A549 (cell line): ENCODE data around the gene UBIAD1. TPM values are rescaled to one million over a fixed set of nuclear protein-coding genes. Genes with fewer than 3 reads are reported as not detected.

Experiments used
- ATAC-seq, 2 experiments: fragments of 200-7000 bp in 1 of 2; fragments of >200 bp in 1 of 2; cut with Nextera tagmentation in 1 of 2; cut with Tn5 transposase in 1 of 2; 3 replicates each; pipeline versions ENCODE4 v1.8.0 to v1.9.1; 2018 to 2020; ENCODE audit warnings: mild to moderate bottlenecking in 1 of 2, moderate library complexity in 1 of 2
- CTCF ChIA-PET: fragments of 300-600 bp; sonication (Branson Sonifier 250); formaldehyde crosslinking; extraction: SDS; loops from one replicate; lab custom pipeline; 2021; ENCODE audit warnings: antibody characterized with exemption, inconsistent platforms; lab: Yijun Ruan, JAX
- POLR2A ChIA-PET: fragments of 350-600 bp; formaldehyde crosslinking; extraction: SDS; loops from one replicate; lab custom pipeline; 2021; ENCODE audit warnings: antibody characterized with exemption, inconsistent platforms; lab: Yijun Ruan, JAX
- DNase-seq, 2 experiments: peaks; one replicate each; pipeline versions ENCODE4 v3.0.0 to v3.0.0-alpha.2; 2011 to 2016; ENCODE audit warnings: low read depth in 1 of 2, low spot score in 1 of 2
- FAIRE-seq: peaks from 2 replicates; lab custom pipeline; 2011; peaks lifted over from hg19 to GRCh38; lab: Jason Lieb, UNC
- H3K27ac ChIP-seq, 2 experiments: fragments of >200 bp; sonication (Bioruptor Twin); formaldehyde crosslinking; 3 replicates each; pipeline ENCODE4 v1.5.1; 2016 to 2017
- H3K4me1 ChIP-seq: fragments of >200 bp; sonication (Bioruptor Twin); formaldehyde crosslinking; 3 replicates; pipeline ENCODE4 v1.6.1; 2016
- H3K4me2 ChIP-seq: fragments of >200 bp; sonication (Bioruptor Twin); formaldehyde crosslinking; 3 replicates; pipeline ENCODE4 v1.6.1; 2016
- H3K4me3 ChIP-seq: fragments of >200 bp; sonication (Bioruptor Twin); formaldehyde crosslinking; 3 replicates; pipeline ENCODE4 v1.5.1; 2016
- H3K9me3 ChIP-seq: fragments of >200 bp; sonication (Bioruptor Twin); formaldehyde crosslinking; 3 replicates; pipeline ENCODE4 v1.6.1; 2016
- BHLHE40 ChIP-seq: IDR thresholded peaks from 2 replicates; pipeline ENCODE4 v1.6.1; 2012; ENCODE audit warnings: low read depth, low read length, inconsistent platforms
- CBX2 ChIP-seq: fragments of 200-600 bp; sonication (generic); IDR thresholded peaks from 2 replicates; pipeline ENCODE4 v1.6.1; 2016; ENCODE audit warnings: low read depth, mild to moderate bottlenecking, borderline replicate concordance
- CBX8 ChIP-seq: fragments of 200-600 bp; sonication (generic); IDR thresholded peaks from 2 replicates; pipeline ENCODE4 v1.6.1; 2016
- CHD2 ChIP-seq: fragments of 150-350 bp; IDR thresholded peaks from 2 replicates; pipeline ENCODE4 v1.6.1; 2014; ENCODE audit warnings: low read length; ENCODE audit not compliant: partially characterized antibody
- EHF ChIP-seq: fragments of 250-450 bp; sonication (Bioruptor Pico); IDR thresholded peaks from 2 replicates; pipeline ENCODE4 v1.5.0; 2020; ENCODE audit warnings: mild to moderate bottlenecking
- EP300 ChIP-seq, 2 experiments: fragments of >200 bp; sonication (Bioruptor Twin); formaldehyde crosslinking; IDR thresholded peaks; 2 replicates in 1 of 2; 3 replicates in 1 of 2; pipeline ENCODE4 v1.6.1; 2016 to 2017
- ESRRA ChIP-seq: fragments of 150-350 bp; IDR thresholded peaks from 2 replicates; pipeline ENCODE4 v1.6.1; 2014; ENCODE audit warnings: mild to moderate bottlenecking, low read length, borderline replicate concordance
- FOSL2 ChIP-seq, 2 experiments: fragments of 450-650 bp in 1 of 2; fragments of >200 bp in 1 of 2; sonication (Bioruptor Twin) in 1 of 2; formaldehyde crosslinking; IDR thresholded peaks; 2 replicates each; pipeline versions ENCODE4 v1.5.0 to v1.6.1; 2016 to 2020; ENCODE audit warnings: mild to moderate bottlenecking in 1 of 2, moderate library complexity in 1 of 2
- FOXS1 ChIP-seq: fragments of 250-450 bp; sonication (Bioruptor Pico); IDR thresholded peaks from 2 replicates; pipeline ENCODE4 v1.5.0; 2020; ENCODE audit warnings: mild to moderate bottlenecking, moderate library complexity
- HEYL ChIP-seq: fragments of 250-450 bp; sonication (Bioruptor Pico); IDR thresholded peaks from 2 replicates; pipeline ENCODE4 v1.8.0; 2021; ENCODE audit warnings: mild to moderate bottlenecking, moderate library complexity
- HOXB13 ChIP-seq: fragments of 250-450 bp; sonication (Bioruptor Pico); IDR thresholded peaks from 2 replicates; pipeline ENCODE4 v1.5.0; 2020; ENCODE audit warnings: low read depth, mild to moderate bottlenecking, moderate library complexity
- MAZ ChIP-seq: fragments of 150-350 bp; IDR thresholded peaks from 2 replicates; pipeline ENCODE4 v1.6.1; 2014; ENCODE audit warnings: antibody characterized with exemption, low read depth, low read length, borderline replicate concordance
- NFE2L2 ChIP-seq: fragments of 150-350 bp; conservative IDR thresholded peaks from 2 replicates; pipeline ENCODE4 v1.6.1; 2014; ENCODE audit warnings: low read length
- NR3C1 ChIP-seq: fragments of >200 bp; sonication (Bioruptor Twin); formaldehyde crosslinking; IDR thresholded peaks from 3 replicates; pipeline ENCODE4 v1.6.1; 2017
- POLR2A ChIP-seq: IDR thresholded peaks from 2 replicates; pipeline ENCODE4 v1.6.1; 2012; ENCODE audit warnings: mild to moderate bottlenecking, low read length
- RAD21 ChIP-seq, 2 experiments: fragments of >200 bp in 1 of 2; sonication (Bioruptor Twin) in 1 of 2; formaldehyde crosslinking in 1 of 2; IDR thresholded peaks in 1 of 2; conservative IDR thresholded peaks in 1 of 2; 2 replicates in 1 of 2; 3 replicates in 1 of 2; pipeline ENCODE4 v1.6.1; 2012 to 2018; ENCODE audit warnings: inconsistent platforms in 1 of 2
- RNF2 ChIP-seq: fragments of 200-600 bp; sonication (generic); IDR thresholded peaks from 2 replicates; pipeline ENCODE4 v1.6.1; 2016; ENCODE audit warnings: low read depth, mild to moderate bottlenecking, antibody characterized with exemption, moderate library complexity, borderline replicate concordance
- SREBF2 ChIP-seq: fragments of 450-650 bp; IDR thresholded peaks from 2 replicates; pipeline ENCODE4 v1.6.1; 2014; ENCODE audit warnings: mild to moderate bottlenecking, moderate library complexity
- TP53 ChIP-seq: fragments of 250-450 bp; sonication (Bioruptor Pico); IDR thresholded peaks from 2 replicates; pipeline ENCODE4 v1.5.0; 2021; ENCODE audit warnings: mild to moderate bottlenecking, moderate library complexity
- WGBS: methylation state at CpG from one replicate; pipeline ENCODE4 v1.1.6; 2017; ENCODE audit errors: missing lambda C conversion rate; 5-methylcytosine and 5-hydroxymethylcytosine counted together
- polyA plus RNA-seq, 4 experiments: library from polyadenylated mRNA; depleted of rRNA in 3 of 4; stranded (reverse); fragments of >200 nt; fragmentation: RNase III in 1 of 4; extraction: RNeasy Plus Mini Kit Qiagen cat#74134 plus additional on column Dnase treatment in 1 of 4; gene quantifications; 2 replicates in 3 of 4; 3 replicates in 1 of 4; pipeline ENCODE4 v1.2.3, GENCODE V29; 2011 to 2017
- TF ChIP-seq, protein P1 (sequence below): fragments of 250-450 bp; sonication (Bioruptor Pico); IDR thresholded peaks from 2 replicates; pipeline ENCODE4 v1.5.0; 2020; ENCODE audit warnings: low read depth, mild to moderate bottlenecking, moderate library complexity
- TF ChIP-seq, protein P2 (sequence below): fragments of 200-600 bp; sonication (generic); IDR thresholded peaks from 2 replicates; pipeline ENCODE4 v1.6.1; 2016; ENCODE audit warnings: antibody characterized with exemption, mild to moderate bottlenecking, moderate library complexity
- TF ChIP-seq, protein P3 (sequence below): fragments of >200 bp; sonication (Bioruptor Twin); formaldehyde crosslinking; IDR thresholded peaks from 3 replicates; pipeline ENCODE4 v1.6.1; 2016
- TF ChIP-seq, protein P4 (sequence below): IDR thresholded peaks from 2 replicates; pipeline ENCODE4 v1.6.1; 2012
- TF ChIP-seq, protein P5 (sequence below): fragments of >200 bp; sonication (Bioruptor Twin); formaldehyde crosslinking; IDR thresholded peaks from 3 replicates; pipeline ENCODE4 v1.5.1; 2016

Gene UBIAD1
- polyA plus RNA-seq, 2 of the 4 experiments (the other 2 are of a cell fraction) = 9.9 to 14.9 TPM

DNA sequence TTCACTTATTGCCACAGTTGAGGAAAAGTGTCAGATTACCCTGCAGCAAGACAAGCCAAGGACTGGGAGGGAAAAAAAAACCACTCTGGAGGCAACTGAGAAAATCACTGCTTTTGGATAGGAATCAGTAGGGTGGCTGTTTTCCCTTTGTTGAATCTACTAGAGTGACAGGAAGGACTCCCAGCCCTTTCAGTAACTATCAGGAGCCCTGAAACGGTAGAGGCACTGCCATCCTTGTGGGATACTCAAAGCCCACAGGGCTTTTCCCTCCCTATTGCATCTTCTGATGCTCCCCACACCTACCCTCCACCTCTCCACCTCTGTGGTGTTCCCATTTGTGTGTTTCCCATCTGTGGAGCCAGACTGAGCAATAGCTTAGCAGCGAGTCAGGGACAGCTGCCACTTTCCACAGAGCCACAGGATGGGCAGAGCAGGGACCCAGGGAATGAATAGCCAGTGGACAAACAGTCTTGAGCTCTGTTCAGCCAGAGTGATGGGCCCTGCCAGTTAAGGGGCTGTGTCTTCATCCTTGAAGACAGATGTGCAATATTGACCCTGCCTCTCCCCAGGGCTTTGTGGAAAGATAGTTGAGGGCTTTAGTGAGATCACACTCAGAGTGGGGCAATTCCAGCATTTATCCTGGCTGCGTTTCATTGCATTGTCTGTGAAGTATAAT is 13.9 kb downstream of the UBIAD1 start (continued):
- TF ChIP-seq, protein P1, sequence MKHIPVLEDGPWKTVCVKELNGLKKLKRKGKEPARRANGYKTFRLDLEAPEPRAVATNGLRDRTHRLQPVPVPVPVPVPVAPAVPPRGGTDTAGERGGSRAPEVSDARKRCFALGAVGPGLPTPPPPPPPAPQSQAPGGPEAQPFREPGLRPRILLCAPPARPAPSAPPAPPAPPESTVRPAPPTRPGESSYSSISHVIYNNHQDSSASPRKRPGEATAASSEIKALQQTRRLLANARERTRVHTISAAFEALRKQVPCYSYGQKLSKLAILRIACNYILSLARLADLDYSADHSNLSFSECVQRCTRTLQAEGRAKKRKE = no peak
- no peak for TF ChIP-seq NFE2L2
- no peak for TF ChIP-seq TP53
- TF ChIP-seq, protein P2, sequence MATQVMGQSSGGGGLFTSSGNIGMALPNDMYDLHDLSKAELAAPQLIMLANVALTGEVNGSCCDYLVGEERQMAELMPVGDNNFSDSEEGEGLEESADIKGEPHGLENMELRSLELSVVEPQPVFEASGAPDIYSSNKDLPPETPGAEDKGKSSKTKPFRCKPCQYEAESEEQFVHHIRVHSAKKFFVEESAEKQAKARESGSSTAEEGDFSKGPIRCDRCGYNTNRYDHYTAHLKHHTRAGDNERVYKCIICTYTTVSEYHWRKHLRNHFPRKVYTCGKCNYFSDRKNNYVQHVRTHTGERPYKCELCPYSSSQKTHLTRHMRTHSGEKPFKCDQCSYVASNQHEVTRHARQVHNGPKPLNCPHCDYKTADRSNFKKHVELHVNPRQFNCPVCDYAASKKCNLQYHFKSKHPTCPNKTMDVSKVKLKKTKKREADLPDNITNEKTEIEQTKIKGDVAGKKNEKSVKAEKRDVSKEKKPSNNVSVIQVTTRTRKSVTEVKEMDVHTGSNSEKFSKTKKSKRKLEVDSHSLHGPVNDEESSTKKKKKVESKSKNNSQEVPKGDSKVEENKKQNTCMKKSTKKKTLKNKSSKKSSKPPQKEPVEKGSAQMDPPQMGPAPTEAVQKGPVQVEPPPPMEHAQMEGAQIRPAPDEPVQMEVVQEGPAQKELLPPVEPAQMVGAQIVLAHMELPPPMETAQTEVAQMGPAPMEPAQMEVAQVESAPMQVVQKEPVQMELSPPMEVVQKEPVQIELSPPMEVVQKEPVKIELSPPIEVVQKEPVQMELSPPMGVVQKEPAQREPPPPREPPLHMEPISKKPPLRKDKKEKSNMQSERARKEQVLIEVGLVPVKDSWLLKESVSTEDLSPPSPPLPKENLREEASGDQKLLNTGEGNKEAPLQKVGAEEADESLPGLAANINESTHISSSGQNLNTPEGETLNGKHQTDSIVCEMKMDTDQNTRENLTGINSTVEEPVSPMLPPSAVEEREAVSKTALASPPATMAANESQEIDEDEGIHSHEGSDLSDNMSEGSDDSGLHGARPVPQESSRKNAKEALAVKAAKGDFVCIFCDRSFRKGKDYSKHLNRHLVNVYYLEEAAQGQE = no peak
- TF ChIP-seq, protein P3, sequence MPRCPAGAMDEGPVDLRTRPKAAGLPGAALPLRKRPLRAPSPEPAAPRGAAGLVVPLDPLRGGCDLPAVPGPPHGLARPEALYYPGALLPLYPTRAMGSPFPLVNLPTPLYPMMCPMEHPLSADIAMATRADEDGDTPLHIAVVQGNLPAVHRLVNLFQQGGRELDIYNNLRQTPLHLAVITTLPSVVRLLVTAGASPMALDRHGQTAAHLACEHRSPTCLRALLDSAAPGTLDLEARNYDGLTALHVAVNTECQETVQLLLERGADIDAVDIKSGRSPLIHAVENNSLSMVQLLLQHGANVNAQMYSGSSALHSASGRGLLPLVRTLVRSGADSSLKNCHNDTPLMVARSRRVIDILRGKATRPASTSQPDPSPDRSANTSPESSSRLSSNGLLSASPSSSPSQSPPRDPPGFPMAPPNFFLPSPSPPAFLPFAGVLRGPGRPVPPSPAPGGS = no peak
- no peak for TF ChIP-seq HOXB13 (CRISPR knock-in tag)
- TF ChIP-seq NR3C1 = no peak
- no peak for TF ChIP-seq CBX8

DNA sequence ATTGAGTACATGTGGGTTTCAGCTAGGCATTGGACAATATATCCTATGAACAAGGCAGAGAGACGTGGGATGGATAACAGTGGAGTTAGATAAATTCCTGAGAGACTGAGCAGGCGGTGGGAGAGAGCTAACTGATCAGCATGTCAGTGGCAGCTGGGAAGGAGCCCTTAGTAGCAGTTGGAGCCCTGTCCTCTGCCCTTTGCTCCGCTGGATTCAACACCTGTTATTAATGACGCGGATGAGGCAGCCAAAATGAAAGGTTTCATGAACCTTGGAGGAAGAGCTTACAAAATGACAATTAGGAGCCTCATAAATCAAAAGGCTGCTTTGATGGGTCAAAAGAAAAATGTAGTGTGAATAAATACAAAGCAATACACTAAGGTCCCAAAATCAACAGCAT is 16.1 kb downstream of the UBIAD1 start:
- POLR2A ChIA-PET = no interaction called here
- CTCF ChIA-PET = interaction anchor here (1.0 to 1.1 kb wide), 2 partner anchors 252 to 357 kb away, joined by 3 read pairs; no protein-coding TSS in a partner anchor

DNA sequence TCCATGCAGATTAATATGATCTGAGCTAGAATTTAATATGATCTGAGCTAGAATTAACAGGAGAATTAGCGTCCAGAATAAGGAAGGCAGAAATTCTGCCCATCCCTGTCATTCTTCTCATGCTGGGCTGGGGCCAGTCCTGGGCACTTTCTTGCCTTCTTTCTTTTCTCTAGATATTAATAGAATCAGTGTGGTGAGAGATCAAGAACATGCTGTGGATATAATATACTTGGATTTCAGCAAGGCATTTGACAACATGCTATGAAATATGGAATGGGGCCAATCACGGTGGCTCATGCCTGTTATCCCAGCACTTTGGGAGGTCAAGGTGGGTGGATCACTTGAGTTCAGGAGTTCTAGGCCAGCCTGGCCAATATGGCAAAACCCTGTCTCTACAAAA is 18.1 kb downstream of the UBIAD1 start:
- DNase-seq = no peak
- H3K4me2 ChIP-seq = no peak overlapping the region
- ChIA-PET POLR2A (no interaction called here), CTCF (interaction anchor here (0.9 to 1.4 kb wide), 4 partner anchors 351 to 358 kb away, joined by 3 to 4 read pairs (median 4); no protein-coding TSS in a partner anchor)
- H3K27ac ChIP-seq = no peak overlapping the region
- H3K9me3 ChIP-seq = no peaks in the 10 kb centered on the region
- no peaks in the 10 kb centered on the region for H3K4me1 ChIP-seq
- no peak for ATAC-seq
- H3K4me3 ChIP-seq = no peak overlapping the region
- WGBS = 94% methylated on average over 2 of the region's 2 CpGs
- FAIRE-seq = no peak
- TF ChIP-seq RNF2 (no peak), EHF (CRISPR knock-in tag) (no peak), FOSL2 (IDR thresholded peaks at IDR 0.05) (no peak), FOSL2 (CRISPR knock-in tag; IDR thresholded peaks at IDR 0.05) (no peak), SREBF2 (no peak), FOXS1 (CRISPR knock-in tag) (no peak), HEYL (CRISPR knock-in tag) (no peak), POLR2A (no peak), CBX2 (no peak), CHD2 (no peak), RAD21 (conservative IDR thresholded peaks at IDR 0.05 in 1 of 2, IDR thresholded peaks at IDR 0.05 in 1 of 2) (no peak)
- TF ChIP-seq, protein P4, sequence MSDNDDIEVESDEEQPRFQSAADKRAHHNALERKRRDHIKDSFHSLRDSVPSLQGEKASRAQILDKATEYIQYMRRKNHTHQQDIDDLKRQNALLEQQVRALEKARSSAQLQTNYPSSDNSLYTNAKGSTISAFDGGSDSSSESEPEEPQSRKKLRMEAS = no peak

More for the DNA sequence above, 16.1 kb downstream of the UBIAD1 start:
- 93% methylated on average over 5 of the region's 5 CpGs for WGBS
- Histone ChIP-seq H3K9me3 (no peaks in the 10 kb centered on the region), H3K4me3 (no peak overlapping the region)
- no peak for TF ChIP-seq BHLHE40
- TF ChIP-seq HOXB13 (CRISPR knock-in tag) = no peak
- no peak for TF ChIP-seq MAZ
- TF ChIP-seq RNF2 = no peak
- TF ChIP-seq EP300 (IDR thresholded peaks at IDR 0.05) = no peak
- TF ChIP-seq, protein P5, sequence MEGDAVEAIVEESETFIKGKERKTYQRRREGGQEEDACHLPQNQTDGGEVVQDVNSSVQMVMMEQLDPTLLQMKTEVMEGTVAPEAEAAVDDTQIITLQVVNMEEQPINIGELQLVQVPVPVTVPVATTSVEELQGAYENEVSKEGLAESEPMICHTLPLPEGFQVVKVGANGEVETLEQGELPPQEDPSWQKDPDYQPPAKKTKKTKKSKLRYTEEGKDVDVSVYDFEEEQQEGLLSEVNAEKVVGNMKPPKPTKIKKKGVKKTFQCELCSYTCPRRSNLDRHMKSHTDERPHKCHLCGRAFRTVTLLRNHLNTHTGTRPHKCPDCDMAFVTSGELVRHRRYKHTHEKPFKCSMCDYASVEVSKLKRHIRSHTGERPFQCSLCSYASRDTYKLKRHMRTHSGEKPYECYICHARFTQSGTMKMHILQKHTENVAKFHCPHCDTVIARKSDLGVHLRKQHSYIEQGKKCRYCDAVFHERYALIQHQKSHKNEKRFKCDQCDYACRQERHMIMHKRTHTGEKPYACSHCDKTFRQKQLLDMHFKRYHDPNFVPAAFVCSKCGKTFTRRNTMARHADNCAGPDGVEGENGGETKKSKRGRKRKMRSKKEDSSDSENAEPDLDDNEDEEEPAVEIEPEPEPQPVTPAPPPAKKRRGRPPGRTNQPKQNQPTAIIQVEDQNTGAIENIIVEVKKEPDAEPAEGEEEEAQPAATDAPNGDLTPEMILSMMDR = no peak
- TF ChIP-seq ESRRA = no peak
- TF ChIP-seq, all 56 proteins: peak for 0
- FAIRE-seq (no peak), ATAC-seq (no peak), DNase-seq (no peak)
- H3K4me2 ChIP-seq = no peak overlapping the region
- H3K4me1 ChIP-seq = no peaks in the 10 kb centered on the region
- no peak overlapping the region for H3K27ac ChIP-seq
